ENCODE results near the gene PEX11A. TPM values are rescaled to one million over a fixed set of nuclear protein-coding genes. Genes with fewer than 3 reads are reported as not detected.

PEX11A gene
- total and polyA plus RNA-seq, 8 donors: 4.4 to 10.1 (median 5.2) TPM

DNA sequence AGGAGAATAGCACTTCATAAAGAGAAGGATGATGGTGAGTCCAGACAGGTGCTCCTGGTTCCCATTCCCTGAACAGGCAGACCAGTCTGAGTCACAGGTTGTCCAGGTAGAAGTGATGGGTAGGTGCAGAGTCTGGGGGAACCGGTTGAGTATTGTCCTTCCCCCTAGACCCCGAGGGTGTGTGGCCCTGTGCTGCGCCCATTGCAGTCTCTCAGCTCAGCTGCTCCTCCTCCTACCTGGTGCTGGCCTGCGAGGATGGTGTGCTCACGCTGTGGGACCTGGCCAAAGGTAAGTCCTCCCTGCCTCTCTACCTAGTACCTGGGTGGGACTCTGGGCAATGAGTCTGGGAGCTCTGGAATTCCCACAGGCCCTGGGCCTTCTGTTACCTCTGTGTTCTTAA lies 40.7 kb upstream of the PEX11A start:
- Histone ChIP-seq H3K27me3 (no peaks in the 10 kb centered on the region), H3K4me1 (no peaks in the 10 kb centered on the region), H3K9me3 (no peaks in the 10 kb centered on the region), H3K4me3 (no peak overlapping the region), H3K36me3 (no peaks in the 10 kb centered on the region), H3K27ac (no peak overlapping the region)
- WGBS, 2 donors: 84 to 91% methylated on average over 5 of the region's 5 CpGs
- no peak for FAIRE-seq
- intact Hi-C loops (cut with DNase I): no loop called here
- TF ChIP-seq, protein P1, sequence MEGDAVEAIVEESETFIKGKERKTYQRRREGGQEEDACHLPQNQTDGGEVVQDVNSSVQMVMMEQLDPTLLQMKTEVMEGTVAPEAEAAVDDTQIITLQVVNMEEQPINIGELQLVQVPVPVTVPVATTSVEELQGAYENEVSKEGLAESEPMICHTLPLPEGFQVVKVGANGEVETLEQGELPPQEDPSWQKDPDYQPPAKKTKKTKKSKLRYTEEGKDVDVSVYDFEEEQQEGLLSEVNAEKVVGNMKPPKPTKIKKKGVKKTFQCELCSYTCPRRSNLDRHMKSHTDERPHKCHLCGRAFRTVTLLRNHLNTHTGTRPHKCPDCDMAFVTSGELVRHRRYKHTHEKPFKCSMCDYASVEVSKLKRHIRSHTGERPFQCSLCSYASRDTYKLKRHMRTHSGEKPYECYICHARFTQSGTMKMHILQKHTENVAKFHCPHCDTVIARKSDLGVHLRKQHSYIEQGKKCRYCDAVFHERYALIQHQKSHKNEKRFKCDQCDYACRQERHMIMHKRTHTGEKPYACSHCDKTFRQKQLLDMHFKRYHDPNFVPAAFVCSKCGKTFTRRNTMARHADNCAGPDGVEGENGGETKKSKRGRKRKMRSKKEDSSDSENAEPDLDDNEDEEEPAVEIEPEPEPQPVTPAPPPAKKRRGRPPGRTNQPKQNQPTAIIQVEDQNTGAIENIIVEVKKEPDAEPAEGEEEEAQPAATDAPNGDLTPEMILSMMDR (IDR thresholded peaks at IDR 0.05): no peak
- no peak for ATAC-seq
- DNase-seq: no peak

DNA sequence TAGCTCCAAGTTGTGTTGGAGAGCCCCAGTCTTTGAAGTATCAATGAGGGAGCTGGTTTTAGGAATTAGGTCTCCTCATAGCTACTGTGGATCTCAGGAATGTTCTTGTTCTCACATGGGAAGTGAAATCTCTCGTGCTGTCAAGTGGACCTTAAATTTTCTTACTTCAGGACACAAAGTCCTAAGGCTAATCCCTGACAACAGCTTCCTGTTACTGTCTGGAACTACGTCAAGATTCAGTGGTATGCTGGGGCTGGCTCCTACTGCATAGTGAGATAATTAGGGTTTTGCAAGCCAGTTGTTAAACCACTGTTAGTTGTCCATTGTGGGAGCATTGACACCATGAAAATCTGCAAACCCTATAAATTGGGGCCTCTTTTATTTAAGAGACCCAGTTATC lies 37.7 kb upstream of the PEX11A start:
- Histone ChIP-seq H3K27ac (no peak overlapping the region), H3K4me3 (no peak overlapping the region), H3K9me3 (no peaks in the 10 kb centered on the region), H3K36me3 (no peaks in the 10 kb centered on the region), H3K27me3 (no peaks in the 10 kb centered on the region), H3K4me1 (no peaks in the 10 kb centered on the region)
- 65 to 66% methylated on average over 2 of the region's 2 CpGs for WGBS, 2 donors
- FAIRE-seq: no peak
- TF ChIP-seq, protein P1 (IDR thresholded peaks at IDR 0.05): no peak
- intact Hi-C loops (cut with DNase I): no loop called here
- peak in 1 of 4 donors; percentile 25 for ATAC-seq
- DNase-seq: no peak

DNA sequence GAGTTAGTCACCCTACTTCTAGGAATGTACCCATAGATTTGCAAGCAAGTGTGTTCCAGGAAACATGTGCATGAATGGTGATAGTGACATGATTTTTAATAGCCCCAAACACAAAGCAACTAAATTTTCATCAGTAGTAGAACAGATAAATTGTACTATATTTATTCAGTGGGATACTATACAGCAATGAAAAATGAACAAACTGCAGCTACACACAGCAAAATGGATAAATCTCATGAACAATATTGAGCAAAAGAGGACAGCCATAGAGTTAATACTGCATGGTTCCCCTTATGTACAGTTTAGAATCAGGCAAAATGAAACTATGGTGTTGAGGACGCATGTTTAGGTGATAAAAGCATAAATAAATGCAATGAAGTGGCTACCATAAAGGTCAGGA lies 34.5 kb upstream of the PEX11A start:
- no peak overlapping the region for H3K27ac ChIP-seq
- ATAC-seq (no peak), DNase-seq (no peak), FAIRE-seq (no peak)
- intact Hi-C loops (cut with DNase I): no loop called here
- no peak overlapping the region for H3K4me3 ChIP-seq
- WGBS, 2 donors: 96 to 97% methylated on average over 1 of the region's 1 CpG
- H3K27me3 ChIP-seq: no peaks in the 10 kb centered on the region
- no peaks in the 10 kb centered on the region for H3K4me1 ChIP-seq
- TF ChIP-seq, protein P1 (IDR thresholded peaks at IDR 0.05): no peak
- no peaks in the 10 kb centered on the region for H3K9me3 ChIP-seq
- H3K36me3 ChIP-seq: no peaks in the 10 kb centered on the region

DNA sequence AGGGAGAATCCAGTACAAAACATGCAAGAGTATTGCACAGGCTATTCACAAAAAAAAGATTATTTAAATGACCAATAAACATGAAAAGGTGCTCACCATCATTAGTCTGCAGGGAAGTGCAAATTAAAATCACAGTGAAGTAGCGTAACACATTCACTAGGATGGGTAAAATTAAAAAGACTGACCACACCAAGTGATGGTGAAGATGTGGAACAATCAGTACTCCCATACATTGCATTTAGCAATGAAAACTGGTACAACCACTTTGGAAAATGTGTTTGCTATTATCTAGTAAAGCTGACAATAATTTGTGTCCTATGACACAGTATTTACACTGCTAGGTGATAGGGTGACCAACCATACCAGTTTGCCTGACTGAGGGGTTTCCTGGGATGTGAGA lies 34.1 kb upstream of the PEX11A start:
- TF ChIP-seq, protein P1 (IDR thresholded peaks at IDR 0.05): no peak
- Histone ChIP-seq H3K4me1 (no peaks in the 10 kb centered on the region), H3K36me3 (no peaks in the 10 kb centered on the region), H3K4me3 (no peak overlapping the region), H3K9me3 (no peaks in the 10 kb centered on the region), H3K27me3 (no peaks in the 10 kb centered on the region), H3K27ac (no peak overlapping the region)
- 99 to 100% methylated on average over 1 of the region's 1 CpG for WGBS, 2 donors
- FAIRE-seq: no peak
- no peak for DNase-seq
- no peak for ATAC-seq
- intact Hi-C loops (cut with DNase I): no loop called here

DNA sequence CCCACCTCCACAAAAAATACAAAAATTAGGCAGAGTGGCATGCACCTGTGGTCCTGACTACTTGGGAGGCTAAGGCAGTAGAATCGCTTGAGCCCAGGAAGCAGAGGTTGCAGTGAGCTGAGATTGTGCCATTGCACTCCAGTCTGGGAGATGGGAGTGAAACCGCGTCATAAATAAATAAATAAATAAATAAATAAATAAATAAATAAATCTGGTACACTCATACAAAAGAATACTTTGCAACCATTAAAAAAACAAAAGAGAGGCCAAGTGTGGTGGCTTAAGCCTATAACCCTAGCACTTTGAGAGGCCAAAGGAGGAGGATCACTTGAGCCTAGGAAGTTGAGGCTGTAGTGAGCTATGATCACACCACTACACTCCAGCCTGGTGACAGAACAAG lies 32.5 kb upstream of the PEX11A start:
- Histone ChIP-seq H3K4me3 (no peak overlapping the region), H3K27me3 (no peaks in the 10 kb centered on the region), H3K9me3 (no peaks in the 10 kb centered on the region), H3K4me1 (no peaks in the 10 kb centered on the region), H3K36me3 (no peaks in the 10 kb centered on the region), H3K27ac (no peak overlapping the region)
- no peak for DNase-seq
- 60 to 97% methylated on average over 3 of the region's 3 CpGs for WGBS, 2 donors
- intact Hi-C loops (cut with DNase I): no loop called here
- TF ChIP-seq, protein P1 (IDR thresholded peaks at IDR 0.05): no peak
- ATAC-seq: no peak
- FAIRE-seq: no peak
